Uterus (tissue), 2 donors: Measurements from ENCODE around the gene CDIPT.

Source experiments
- POLR2A ChIP-seq, 2 donors: fragments of 450-650 bp; IDR thresholded peaks; one replicate each; pipeline ENCODE4 v1.6.1; 2016; ENCODE audit warnings: antibody characterized with exemption in 2 of 2, mild to moderate bottlenecking in 1 of 2, moderate library complexity in 1 of 2
- TF ChIP-seq, protein P1 (sequence below), 4 experiments: fragments of 200-600 bp in 2 of 4; fragments of 450-650 bp in 2 of 4; sonication (generic) in 2 of 4; IDR thresholded peaks; one replicate each; pipeline ENCODE4 v1.5.1; 2016 to 2019; ENCODE audit warnings: antibody characterized with exemption in 4 of 4, mild to moderate bottlenecking in 2 of 4, moderate library complexity in 1 of 4

DNA sequence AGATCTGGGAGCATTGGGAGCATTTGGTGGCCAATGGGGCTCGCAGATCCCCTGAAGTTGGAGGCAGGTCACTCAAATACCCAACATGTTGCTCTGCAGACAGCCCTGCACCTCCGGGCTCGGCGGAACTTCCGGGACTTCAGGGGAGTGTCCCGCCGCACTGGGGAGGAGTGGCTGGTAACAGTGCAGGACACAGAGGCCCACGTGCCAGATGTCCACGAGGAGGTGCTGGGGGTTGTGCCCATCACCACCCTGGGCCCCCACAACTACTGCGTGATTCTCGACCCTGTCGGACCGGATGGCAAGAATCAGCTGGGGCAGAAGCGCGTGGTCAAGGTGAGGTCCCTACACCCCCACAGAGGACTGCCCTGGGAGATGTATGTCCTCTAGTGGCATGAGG lies 26.4 kb downstream of the CDIPT start:
- no peak for TF ChIP-seq POLR2A (IDR thresholded peaks at IDR 0.05)
- TF ChIP-seq, protein P1, sequence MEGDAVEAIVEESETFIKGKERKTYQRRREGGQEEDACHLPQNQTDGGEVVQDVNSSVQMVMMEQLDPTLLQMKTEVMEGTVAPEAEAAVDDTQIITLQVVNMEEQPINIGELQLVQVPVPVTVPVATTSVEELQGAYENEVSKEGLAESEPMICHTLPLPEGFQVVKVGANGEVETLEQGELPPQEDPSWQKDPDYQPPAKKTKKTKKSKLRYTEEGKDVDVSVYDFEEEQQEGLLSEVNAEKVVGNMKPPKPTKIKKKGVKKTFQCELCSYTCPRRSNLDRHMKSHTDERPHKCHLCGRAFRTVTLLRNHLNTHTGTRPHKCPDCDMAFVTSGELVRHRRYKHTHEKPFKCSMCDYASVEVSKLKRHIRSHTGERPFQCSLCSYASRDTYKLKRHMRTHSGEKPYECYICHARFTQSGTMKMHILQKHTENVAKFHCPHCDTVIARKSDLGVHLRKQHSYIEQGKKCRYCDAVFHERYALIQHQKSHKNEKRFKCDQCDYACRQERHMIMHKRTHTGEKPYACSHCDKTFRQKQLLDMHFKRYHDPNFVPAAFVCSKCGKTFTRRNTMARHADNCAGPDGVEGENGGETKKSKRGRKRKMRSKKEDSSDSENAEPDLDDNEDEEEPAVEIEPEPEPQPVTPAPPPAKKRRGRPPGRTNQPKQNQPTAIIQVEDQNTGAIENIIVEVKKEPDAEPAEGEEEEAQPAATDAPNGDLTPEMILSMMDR (IDR thresholded peaks at IDR 0.05) = no peak
